Trophoblast cell (in vitro differentiated cells and primary cell): ENCODE results near the gene MRPL24.

Source experiments
- DNase-seq, 2 donors: peaks; one replicate each; pipeline ENCODE4 v3.0.0-alpha.2; 2016
- H2AFZ ChIP-seq: 2 replicates; pipeline ENCODE4 v1.6.1; 2013; ENCODE audit warnings: low read length, moderate library complexity, mild to moderate bottlenecking; ENCODE audit not compliant: insufficient read depth, poor library complexity
- H2AK5ac ChIP-seq: 2 replicates; pipeline ENCODE4 v1.6.1; 2013; ENCODE audit warnings: mild to moderate bottlenecking, low read length
- H2BK120ac ChIP-seq: 2 replicates; pipeline ENCODE4 v1.6.1; 2013; ENCODE audit warnings: low read length, mild to moderate bottlenecking, moderate library complexity; ENCODE audit not compliant: insufficient read depth, poor library complexity
- H2BK12ac ChIP-seq: 2 replicates; pipeline ENCODE4 v1.6.1; 2013; ENCODE audit warnings: mild to moderate bottlenecking, low read length, moderate library complexity
- H2BK5ac ChIP-seq: 2 replicates; pipeline ENCODE4 v1.6.1; 2013; ENCODE audit warnings: low read length, low read depth, moderate library complexity, mild to moderate bottlenecking; ENCODE audit not compliant: poor library complexity
- H3K14ac ChIP-seq: 2 replicates; pipeline ENCODE4 v1.6.1; 2013; ENCODE audit warnings: mild to moderate bottlenecking, low read length
- H3K18ac ChIP-seq: 2 replicates; pipeline ENCODE4 v1.6.1; 2013; ENCODE audit warnings: mild to moderate bottlenecking, low read length
- H3K23ac ChIP-seq: 2 replicates; pipeline ENCODE4 v1.6.1; 2013; ENCODE audit warnings: low read length
- H3K27ac ChIP-seq: 2 replicates; pipeline ENCODE4 v1.5.1; 2013; ENCODE audit warnings: low read depth, mild to moderate bottlenecking, inconsistent platforms, low read length, moderate library complexity
- H3K27me3 ChIP-seq: 2 replicates; pipeline ENCODE4 v1.6.1; 2013; ENCODE audit warnings: inconsistent platforms, mild to moderate bottlenecking, low read length, moderate library complexity; ENCODE audit not compliant: insufficient read depth
- H3K36me3 ChIP-seq, 2 experiments: 1 replicate in 1 of 2; 2 replicates in 1 of 2; pipeline ENCODE4 v1.6.1; 2013; ENCODE audit warnings: low read length in 2 of 2, mild to moderate bottlenecking in 2 of 2, moderate library complexity in 1 of 2; ENCODE audit not compliant: insufficient read depth in 2 of 2, control insufficient read depth in 1 of 2
- H3K4ac ChIP-seq: 2 replicates; pipeline ENCODE4 v1.6.1; 2013; ENCODE audit warnings: low read depth, mild to moderate bottlenecking, low read length, moderate library complexity
- H3K4me1 ChIP-seq, 2 experiments: 1 replicate in 1 of 2; 2 replicates in 1 of 2; pipeline ENCODE4 v1.6.1; 2013; ENCODE audit warnings: low read length in 2 of 2, mild to moderate bottlenecking in 2 of 2, moderate library complexity in 1 of 2; ENCODE audit not compliant: insufficient read depth in 2 of 2, control insufficient read depth in 1 of 2
- H3K4me2 ChIP-seq: 2 replicates; pipeline ENCODE4 v1.6.1; 2013; ENCODE audit warnings: inconsistent platforms, mild to moderate bottlenecking, low read length, moderate library complexity
- H3K4me3 ChIP-seq: 2 replicates; pipeline ENCODE4 v1.5.1; 2013; ENCODE audit warnings: mild to moderate bottlenecking, low read depth, low read length, inconsistent platforms
- H3K79me1 ChIP-seq: one replicate; pipeline ENCODE4 v1.6.1; 2013; ENCODE audit warnings: low read length
- H3K79me2 ChIP-seq: 2 replicates; pipeline ENCODE4 v1.6.1; 2013; ENCODE audit warnings: low read length, mild to moderate bottlenecking; ENCODE audit not compliant: control insufficient read depth, insufficient read depth, poor library complexity
- H3K9ac ChIP-seq: 2 replicates; pipeline ENCODE4 v1.6.1; 2013; ENCODE audit warnings: mild to moderate bottlenecking, low read length
- H3K9me3 ChIP-seq: 2 replicates; pipeline ENCODE4 v1.6.1; 2013; ENCODE audit warnings: low read depth, mild to moderate bottlenecking, control low read depth, inconsistent platforms, low read length; ENCODE audit not compliant: insufficient read depth
- H4K12ac ChIP-seq: 2 replicates; pipeline ENCODE4 v1.6.1; 2013; ENCODE audit warnings: low read depth, mild to moderate bottlenecking, low read length, moderate library complexity
- H4K8ac ChIP-seq: 2 replicates; pipeline ENCODE4 v1.6.1; 2013; ENCODE audit warnings: low read depth, mild to moderate bottlenecking, low read length, moderate library complexity
- H4K91ac ChIP-seq: one replicate; pipeline ENCODE4 v1.6.1; 2013; ENCODE audit warnings: low read depth, mild to moderate bottlenecking, low read length, moderate library complexity
- WGBS: extraction: QIAGEN DNeasy Blood & Tissue Kit; methylation state at CpG from one replicate; pipeline ENCODE4 v1.1.7; 2013; ENCODE audit warnings: missing lambda C conversion rate; ENCODE audit not compliant: insufficient read length, insufficient coverage; ENCODE audit errors: extremely low coverage; 5-methylcytosine and 5-hydroxymethylcytosine counted together

The MRPL24 gene

DNA sequence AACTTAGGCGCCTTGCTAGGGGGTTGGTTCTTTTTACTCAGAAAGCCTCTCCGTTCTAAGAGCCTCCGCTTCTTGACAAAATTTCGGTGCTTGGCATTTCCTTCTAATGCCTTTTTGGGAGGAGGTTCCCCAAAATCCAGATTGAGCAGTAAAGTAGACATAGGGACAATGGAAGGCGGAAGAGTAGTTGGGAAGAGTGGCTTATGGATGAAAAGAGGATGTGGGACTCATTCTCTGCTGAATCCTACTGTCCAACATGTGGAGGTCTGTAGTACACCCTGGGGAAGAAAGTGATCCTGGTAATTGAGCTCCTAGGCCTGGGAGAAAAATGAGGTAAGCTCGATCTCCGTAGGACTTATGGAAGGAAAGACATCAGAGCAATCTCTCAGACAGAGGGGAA lies 13.4 kb downstream of the MRPL24 start:
- H3K4me3 ChIP-seq: peak overlapping the region; percentile 97
- no peak overlapping the region for H2BK5ac ChIP-seq
- H2AK5ac ChIP-seq: no peak overlapping the region
- H4K12ac ChIP-seq: no peak overlapping the region
- H4K8ac ChIP-seq: no peak overlapping the region
- peaks cover 8 to 21% of the 10 kb centered on the region in 2 experiments for H3K4me1 ChIP-seq
- H3K18ac ChIP-seq: no peak overlapping the region
- H3K23ac ChIP-seq: no peak overlapping the region
- H3K36me3 ChIP-seq: peaks cover 15 to 30% of the 10 kb centered on the region in 2 experiments
- H3K14ac ChIP-seq: no peak overlapping the region
- H3K79me1 ChIP-seq: peaks cover 7% of the 10 kb centered on the region
- no CpG with 5 or more reads among the region's 7 CpGs for WGBS
- H3K79me2 ChIP-seq: peaks cover 6% of the 10 kb centered on the region
- H2AFZ ChIP-seq: no peak overlapping the region
- peak overlapping the region; percentile 49 for H3K4ac ChIP-seq
- peaks cover 2% of the 10 kb centered on the region for H3K9me3 ChIP-seq
- no peaks in the 10 kb centered on the region for H3K27me3 ChIP-seq
- no peak overlapping the region for H4K91ac ChIP-seq
- H3K9ac ChIP-seq: peak overlapping the region; percentile 97
- peak overlapping the region; percentile 99 for H3K4me2 ChIP-seq
- DNase-seq: no peak
- no peak overlapping the region for H2BK12ac ChIP-seq
- H3K27ac ChIP-seq: no peak overlapping the region
- H2BK120ac ChIP-seq: no peak overlapping the region

DNA sequence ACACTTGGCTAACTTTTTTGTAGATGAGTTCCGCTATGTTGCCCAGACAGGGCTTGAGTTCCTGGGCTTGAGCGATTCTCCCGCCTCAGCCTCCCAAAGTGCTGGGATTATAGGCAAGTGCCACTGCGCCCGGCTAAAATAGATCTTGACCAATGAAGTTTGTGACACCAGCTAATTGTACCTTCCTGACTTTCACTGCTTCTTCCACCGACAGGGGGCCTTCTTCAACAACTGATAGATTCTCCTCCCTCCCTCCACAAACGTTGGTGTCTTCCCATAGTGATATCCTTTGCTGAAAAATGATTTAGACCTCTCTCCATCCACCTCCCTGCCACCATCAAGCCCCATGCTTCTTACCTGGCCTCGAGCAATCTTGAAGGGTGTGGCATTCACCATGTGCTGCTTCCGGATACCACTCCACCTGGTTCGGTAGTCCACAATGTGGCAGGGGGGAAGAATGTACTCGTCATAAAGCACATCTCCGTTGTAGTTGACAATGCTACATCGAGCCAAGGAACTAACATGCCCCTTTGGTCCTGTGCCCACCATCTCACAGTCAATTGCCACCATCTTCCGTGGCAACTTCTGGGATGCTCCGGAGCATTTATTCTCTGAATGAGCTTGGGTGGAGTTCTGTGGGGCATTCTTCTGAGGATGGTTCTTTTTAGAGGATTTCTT lies 14.2 kb downstream of the MRPL24 start:
- Histone ChIP-seq H3K9me3 (peaks cover 2% of the 10 kb centered on the region), H3K9ac (no peak overlapping the region), H4K91ac (no peak overlapping the region), H3K36me3 (peaks cover 15 to 29% of the 10 kb centered on the region in 2 experiments), H2AFZ (no peak overlapping the region), H3K27ac (no peak overlapping the region), H2BK5ac (no peak overlapping the region), H3K14ac (no peak overlapping the region), H2AK5ac (no peak overlapping the region), H3K27me3 (no peaks in the 10 kb centered on the region), H2BK12ac (no peak overlapping the region), H3K4me1 (peaks cover 8 to 21% of the 10 kb centered on the region in 2 experiments), H4K12ac (no peak overlapping the region), H3K4me3 (peak overlapping the region; percentile 3), H3K79me1 (peaks cover 7% of the 10 kb centered on the region), H3K4ac (no peak overlapping the region), H4K8ac (no peak overlapping the region), H3K18ac (no peak overlapping the region), H3K23ac (no peak overlapping the region), H3K4me2 (peak overlapping the region; percentile 99), H3K79me2 (peaks cover 6% of the 10 kb centered on the region), H2BK120ac (no peak overlapping the region)
- peak; percentile 41 to 75 for DNase-seq
- WGBS: no CpG with 5 or more reads among the region's 15 CpGs

GRCh38 chr1:156725683-156726280 lies 15.1 kb downstream of the MRPL24 start:
- peaks cover 20 to 35% of the 10 kb centered on the region in 2 experiments for H3K36me3 ChIP-seq
- no peak overlapping the region for H3K4ac ChIP-seq
- no peak overlapping the region for H2AK5ac ChIP-seq
- H4K91ac ChIP-seq: no peak overlapping the region
- H3K79me2 ChIP-seq: peaks cover 6% of the 10 kb centered on the region
- H2BK120ac ChIP-seq: no peak overlapping the region
- no peak overlapping the region for H3K18ac ChIP-seq
- peak; percentile 87 to 95 for DNase-seq
- H2AFZ ChIP-seq: no peak overlapping the region
- no peak overlapping the region for H4K8ac ChIP-seq
- H3K27ac ChIP-seq: no peak overlapping the region
- no peak overlapping the region for H3K9ac ChIP-seq
- H2BK5ac ChIP-seq: no peak overlapping the region
- H3K4me3 ChIP-seq: no peak overlapping the region
- H3K14ac ChIP-seq: no peak overlapping the region
- no peak overlapping the region for H3K23ac ChIP-seq
- peak overlapping the region; percentile 55 for H3K4me2 ChIP-seq
- H2BK12ac ChIP-seq: no peak overlapping the region
- WGBS: no CpG with 5 or more reads among the region's 18 CpGs
- H4K12ac ChIP-seq: no peak overlapping the region
- no peaks in the 10 kb centered on the region for H3K27me3 ChIP-seq
- H3K79me1 ChIP-seq: peaks cover 9% of the 10 kb centered on the region
- H3K9me3 ChIP-seq: peaks cover 2% of the 10 kb centered on the region
- H3K4me1 ChIP-seq: peaks cover 16 to 29% of the 10 kb centered on the region in 2 experiments

DNA sequence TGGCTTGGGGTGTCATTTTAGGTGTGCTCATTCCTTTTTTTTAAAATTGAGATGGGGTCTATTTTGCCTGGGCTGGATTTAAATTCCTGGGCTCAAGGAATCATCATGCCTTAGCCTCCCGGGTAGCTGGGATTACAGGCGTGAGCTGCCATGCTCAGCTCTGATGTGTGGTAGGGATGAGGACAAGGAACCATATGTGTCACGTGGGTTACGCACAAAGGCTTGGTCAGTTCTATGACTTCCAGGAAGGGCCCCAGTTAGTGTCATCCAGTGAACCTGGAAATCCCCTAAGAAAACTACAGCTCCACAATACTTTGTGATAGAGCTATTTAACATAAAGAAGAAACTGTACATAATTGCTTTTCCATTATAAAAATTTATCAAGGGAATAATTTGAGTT lies 19.4 kb downstream of the MRPL24 start:
- Histone ChIP-seq H3K4me1 (peaks cover 20 to 26% of the 10 kb centered on the region in 2 experiments), H3K4ac (no peak overlapping the region), H3K18ac (peak overlapping the region; percentile 40), H2AFZ (no peak overlapping the region), H2BK5ac (peak overlapping the region; percentile 33), H2BK12ac (peak overlapping the region; percentile 92), H3K27ac (peak overlapping the region; percentile 61), H3K23ac (no peak overlapping the region), H2AK5ac (peak overlapping the region; percentile 72), H3K4me3 (no peak overlapping the region), H2BK120ac (peak overlapping the region; percentile 71), H4K12ac (no peak overlapping the region), H3K79me2 (peaks cover 2% of the 10 kb centered on the region), H4K91ac (peak overlapping the region; percentile 64), H3K27me3 (no peaks in the 10 kb centered on the region), H3K4me2 (peak overlapping the region; percentile 26), H3K79me1 (peaks cover 2% of the 10 kb centered on the region), H3K9ac (no peak overlapping the region), H3K9me3 (no peaks in the 10 kb centered on the region), H3K14ac (peak overlapping the region; percentile 62), H3K36me3 (peaks cover 18 to 32% of the 10 kb centered on the region in 2 experiments), H4K8ac (no peak overlapping the region)
- no peak for DNase-seq
- no CpG with 5 or more reads among the region's 4 CpGs for WGBS
